DOHH2 (cell line): ENCODE data around the gene SSC5D.
"Not testable (repeated sequence)": the region's sequence is repeated elsewhere in the genome, so short reads cannot be mapped to it uniquely, and the experiment has no call there.

Experiments
- H3F3A ChIP-seq: fragments of 200-600 bp; sonication (generic), shearing (Covaris generic); 2 replicates; pipeline ENCODE4 v1.6.0; 2016; ENCODE audit warnings: antibody characterized with exemption, mild to moderate bottlenecking; ENCODE audit not compliant: control insufficient read depth, insufficient read depth
- H3K27ac ChIP-seq: fragments of 200-600 bp; sonication (generic); 2 replicates; pipeline ENCODE4 v1.5.1; 2014; ENCODE audit warnings: low read depth, mild to moderate bottlenecking, low read length, moderate library complexity
- H3K27me3 ChIP-seq: fragments of 200-600 bp; sonication (generic); 2 replicates; pipeline ENCODE4 v1.6.1; 2014; ENCODE audit warnings: mild to moderate bottlenecking, low read length, mixed read lengths; ENCODE audit not compliant: control insufficient read depth
- H3K36me3 ChIP-seq: fragments of 200-600 bp; sonication (generic); 2 replicates; pipeline ENCODE4 v1.6.1; 2014; ENCODE audit warnings: mild to moderate bottlenecking, low read length, moderate library complexity, mixed read lengths; ENCODE audit not compliant: control insufficient read depth
- H3K4me1 ChIP-seq: fragments of 200-600 bp; sonication (generic); 2 replicates; pipeline ENCODE4 v1.6.1; 2014; ENCODE audit warnings: mild to moderate bottlenecking, low read length, mixed read lengths; ENCODE audit not compliant: control insufficient read depth
- H3K4me2 ChIP-seq: fragments of 200-600 bp; sonication (generic); 2 replicates; pipeline ENCODE4 v1.6.0; 2014; ENCODE audit warnings: mild to moderate bottlenecking, low read length, moderate library complexity
- H3K4me3 ChIP-seq: fragments of 200-600 bp; sonication (generic); 2 replicates; pipeline ENCODE4 v1.5.1; 2014; ENCODE audit warnings: mild to moderate bottlenecking, low read length, mixed read lengths
- H3K79me2 ChIP-seq: fragments of 200-600 bp; sonication (generic); 2 replicates; pipeline ENCODE4 v1.6.1; 2014; ENCODE audit warnings: mild to moderate bottlenecking, low read length, mixed read lengths; ENCODE audit not compliant: control insufficient read depth
- H3K9me2 ChIP-seq: fragments of 200-600 bp; sonication (generic); replicated peaks from 2 replicates; pipeline ENCODE4 v1.6.1; 2014; ENCODE audit warnings: mild to moderate bottlenecking, low read length, mixed read lengths; ENCODE audit not compliant: control insufficient read depth
- H3K9me3 ChIP-seq: fragments of 200-600 bp; sonication (generic); 2 replicates; pipeline ENCODE4 v1.6.1; 2014; ENCODE audit warnings: antibody characterized with exemption, low read length, mixed read lengths; ENCODE audit not compliant: control insufficient read depth, insufficient read depth
- H4K20me1 ChIP-seq: fragments of 200-600 bp; sonication (generic); 2 replicates; pipeline ENCODE4 v1.6.0; 2014; ENCODE audit warnings: low read depth, mild to moderate bottlenecking, antibody characterized with exemption, low read length, moderate library complexity; ENCODE audit not compliant: control insufficient read depth, insufficient read depth
- EZH2phosphoT487 ChIP-seq: fragments of 200-600 bp; sonication (generic); IDR thresholded peaks from 2 replicates; pipeline ENCODE4 v1.6.1; 2017; ENCODE audit warnings: borderline replicate concordance, mild to moderate bottlenecking, antibody characterized with exemption, low read length, moderate library complexity, mixed read lengths
- TF ChIP-seq, protein P1 (sequence below): fragments of 200-600 bp; sonication (generic); IDR thresholded peaks from one replicate; pipeline ENCODE4 v1.5.1; 2014; ENCODE audit warnings: antibody characterized with exemption, mild to moderate bottlenecking, low read depth, low read length; ENCODE audit not compliant: poor library complexity, severe bottlenecking

SSC5D gene

DNA sequence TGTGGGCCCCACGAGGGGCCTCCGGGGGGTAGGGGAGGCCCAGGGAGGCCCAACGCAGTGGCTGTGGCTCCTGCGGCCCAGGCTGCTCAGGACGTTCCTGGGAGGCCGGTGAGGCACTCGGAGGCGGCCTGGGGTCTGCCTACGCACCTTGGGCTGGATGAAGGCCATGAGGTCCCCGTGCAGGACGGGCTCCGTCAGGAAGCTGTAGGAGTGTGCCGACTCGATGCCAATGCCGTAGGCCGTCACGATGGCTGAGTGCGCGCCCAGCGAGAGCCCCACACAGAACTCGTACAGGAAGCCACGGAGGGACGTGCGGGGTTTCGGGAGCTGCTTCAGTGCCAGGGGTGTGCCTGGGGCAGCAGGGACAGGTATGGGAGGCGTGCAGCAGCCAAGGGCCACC is 42.8 kb downstream of the SSC5D start:
- Histone ChIP-seq H3K9me2 (no peaks in the 10 kb centered on the region), H3K27me3 (no peaks in the 10 kb centered on the region), H3K79me2 (no peaks in the 10 kb centered on the region), H3K4me2 (no peak overlapping the region), H3K4me1 (no peaks in the 10 kb centered on the region), H3F3A (peaks cover 6% of the 10 kb centered on the region), H3K9me3 (peaks cover 16% of the 10 kb centered on the region; the same call in 1 of the 2 replicates), H3K27ac (no peak overlapping the region), H3K4me3 (no peak overlapping the region), H3K36me3 (no peaks in the 10 kb centered on the region), H4K20me1 (no peaks in the 10 kb centered on the region)
- TF ChIP-seq, protein P1, sequence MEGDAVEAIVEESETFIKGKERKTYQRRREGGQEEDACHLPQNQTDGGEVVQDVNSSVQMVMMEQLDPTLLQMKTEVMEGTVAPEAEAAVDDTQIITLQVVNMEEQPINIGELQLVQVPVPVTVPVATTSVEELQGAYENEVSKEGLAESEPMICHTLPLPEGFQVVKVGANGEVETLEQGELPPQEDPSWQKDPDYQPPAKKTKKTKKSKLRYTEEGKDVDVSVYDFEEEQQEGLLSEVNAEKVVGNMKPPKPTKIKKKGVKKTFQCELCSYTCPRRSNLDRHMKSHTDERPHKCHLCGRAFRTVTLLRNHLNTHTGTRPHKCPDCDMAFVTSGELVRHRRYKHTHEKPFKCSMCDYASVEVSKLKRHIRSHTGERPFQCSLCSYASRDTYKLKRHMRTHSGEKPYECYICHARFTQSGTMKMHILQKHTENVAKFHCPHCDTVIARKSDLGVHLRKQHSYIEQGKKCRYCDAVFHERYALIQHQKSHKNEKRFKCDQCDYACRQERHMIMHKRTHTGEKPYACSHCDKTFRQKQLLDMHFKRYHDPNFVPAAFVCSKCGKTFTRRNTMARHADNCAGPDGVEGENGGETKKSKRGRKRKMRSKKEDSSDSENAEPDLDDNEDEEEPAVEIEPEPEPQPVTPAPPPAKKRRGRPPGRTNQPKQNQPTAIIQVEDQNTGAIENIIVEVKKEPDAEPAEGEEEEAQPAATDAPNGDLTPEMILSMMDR = no peak
- no peak for TF ChIP-seq EZH2phosphoT487

DNA sequence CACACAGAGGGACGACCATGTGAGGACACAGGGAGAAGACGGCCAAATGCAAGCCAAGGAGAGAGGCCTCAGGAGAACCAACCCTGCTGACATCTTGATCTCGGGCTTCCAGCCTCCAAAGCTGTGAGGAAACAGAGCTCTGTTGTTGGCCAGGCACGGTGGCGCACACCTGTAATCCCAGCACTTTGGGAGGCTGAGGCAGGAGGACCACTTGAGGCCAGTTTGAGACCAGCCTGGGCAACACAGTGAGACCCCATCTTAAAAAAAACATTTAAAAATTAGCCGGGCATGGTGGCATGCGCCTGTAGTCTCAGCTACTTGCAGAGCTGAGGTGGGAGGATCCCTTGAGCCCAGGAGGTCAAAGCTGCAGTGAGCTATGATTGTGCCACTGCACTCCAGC is 46.0 kb downstream of the SSC5D start:
- H3K4me1 ChIP-seq, H3F3A ChIP-seq, H3K4me2 ChIP-seq, H3K36me3 ChIP-seq, H3K79me2 ChIP-seq, H3K27me3 ChIP-seq, H3K27ac ChIP-seq, H3K9me2 ChIP-seq, H4K20me1 ChIP-seq, H3K9me3 ChIP-seq, H3K4me3 ChIP-seq: not testable (repeated sequence)

DNA sequence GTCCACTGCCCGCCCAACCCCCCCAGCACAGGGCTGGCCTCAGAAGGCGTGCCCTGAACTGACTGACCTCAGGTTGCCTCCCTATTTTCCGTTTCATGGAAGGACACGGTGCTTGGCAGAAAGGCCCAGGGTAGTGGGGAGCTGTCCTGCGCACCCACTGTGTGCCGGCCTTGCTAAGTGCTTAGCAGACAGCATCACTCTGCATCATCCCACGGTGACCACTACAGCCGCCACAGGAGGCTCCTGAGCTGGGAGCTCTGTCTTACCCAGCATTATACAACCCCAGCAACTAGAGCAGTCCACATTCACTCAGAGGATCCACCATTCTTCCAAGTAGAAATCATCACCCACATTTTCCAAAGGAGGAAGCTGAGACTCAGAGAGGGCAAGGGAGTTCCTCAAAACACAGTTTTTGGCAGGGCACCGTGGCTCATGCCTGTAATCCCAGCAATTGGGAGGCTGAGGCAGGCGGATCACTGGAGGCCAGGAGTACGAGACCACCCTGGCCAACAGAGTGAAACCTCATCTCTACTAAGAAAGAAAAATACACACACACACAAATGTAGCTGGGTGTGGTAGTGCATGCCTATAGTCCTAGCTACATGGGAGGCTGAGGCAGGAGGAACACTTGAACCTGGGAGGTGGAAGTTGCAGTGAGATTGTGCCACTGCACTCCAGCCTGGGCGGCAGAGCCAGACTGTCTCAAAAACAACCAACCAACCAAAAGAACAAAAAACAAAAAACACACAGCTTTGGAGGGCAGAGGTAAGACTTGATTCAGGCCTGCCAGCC is 47.1 kb downstream of the SSC5D start:
- Histone ChIP-seq H3K4me1 (no peaks in the 10 kb centered on the region), H3F3A (no peaks in the 10 kb centered on the region), H3K27ac (no peak overlapping the region), H3K9me3 (no peaks in the 10 kb centered on the region), H3K79me2 (no peaks in the 10 kb centered on the region), H3K36me3 (no peaks in the 10 kb centered on the region), H3K27me3 (no peaks in the 10 kb centered on the region), H4K20me1 (no peaks in the 10 kb centered on the region), H3K4me3 (no peak overlapping the region), H3K4me2 (no peak overlapping the region), H3K9me2 (no peaks in the 10 kb centered on the region)
- TF ChIP-seq, protein P1 = no peak
- no peak for TF ChIP-seq EZH2phosphoT487

DNA sequence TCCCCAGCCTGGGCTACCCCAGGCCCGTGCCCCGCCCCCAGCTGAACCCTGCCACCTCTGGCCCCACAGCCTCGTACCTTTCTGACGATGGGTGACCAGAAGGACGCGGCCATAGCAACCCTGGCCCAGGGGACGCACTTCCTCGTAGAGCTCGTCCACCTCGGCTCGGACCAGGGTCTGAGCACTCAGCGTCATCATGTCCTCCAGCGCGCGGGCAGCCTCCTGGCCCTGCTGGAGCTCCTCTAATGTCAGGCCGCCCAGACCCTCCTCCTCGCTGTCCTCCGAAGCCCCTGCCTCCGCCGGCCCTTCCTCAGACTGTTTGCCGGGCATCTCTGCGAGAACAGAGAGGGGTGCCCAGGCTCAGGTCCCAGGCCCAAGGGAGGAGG is 47.7 kb downstream of the SSC5D start:
- no peak overlapping the region for H3K27ac ChIP-seq
- H4K20me1 ChIP-seq = no peaks in the 10 kb centered on the region
- H3F3A ChIP-seq = no peaks in the 10 kb centered on the region
- H3K4me3 ChIP-seq = no peak overlapping the region
- no peaks in the 10 kb centered on the region for H3K36me3 ChIP-seq
- H3K4me1 ChIP-seq = no peaks in the 10 kb centered on the region
- TF ChIP-seq, protein P1 = no peak
- TF ChIP-seq EZH2phosphoT487 = no peak
- no peaks in the 10 kb centered on the region for H3K9me3 ChIP-seq
- no peaks in the 10 kb centered on the region for H3K27me3 ChIP-seq
- no peaks in the 10 kb centered on the region for H3K9me2 ChIP-seq
- no peaks in the 10 kb centered on the region for H3K79me2 ChIP-seq
- H3K4me2 ChIP-seq = no peak overlapping the region
